SK-N-SH (cell line): ENCODE measurements around the gene NUMA1. TPM values are rescaled to one million over a fixed set of nuclear protein-coding genes. Genes with fewer than 3 reads are reported as not detected.

Experiments used
- CTCF ChIA-PET: fragments of 300-600, 350-600 bp; formaldehyde crosslinking; extraction: SDS; loops from one replicate; lab custom pipeline; 2021; lab: Yijun Ruan, JAX
- POLR2A ChIA-PET: fragments of 350-600 bp; sonication (Branson Sonifier 250); formaldehyde crosslinking; extraction: SDS; loops from one replicate; lab custom pipeline; 2020; ENCODE audit warnings: antibody characterized with exemption, inconsistent platforms; lab: Yijun Ruan, JAX
- DNase-seq: peaks from one replicate; pipeline ENCODE4 v3.0.0; 2012
- H2AFZ ChIP-seq: fragments of 200-600 bp; sonication (generic); 2 replicates; pipeline ENCODE4 v1.8.1; 2016; ENCODE audit warnings: antibody characterized with exemption, mild to moderate bottlenecking, low read depth
- H3F3A ChIP-seq: fragments of 200-600 bp; sonication (generic); replicated peaks from 2 replicates; pipeline ENCODE3; 2016; ENCODE audit warnings: antibody characterized with exemption, mild to moderate bottlenecking; ENCODE audit not compliant: insufficient read depth
- H3K27ac ChIP-seq, 2 experiments: fragments of 200-500 bp in 1 of 2; fragments of 200-600 bp in 1 of 2; sonication (Bioruptor generic) in 1 of 2; sonication (generic), shearing (Covaris generic) in 1 of 2; 2 replicates each; pipeline versions ENCODE4 v1.5.1 to v1.6.1; 2014 to 2016; ENCODE audit warnings: low read depth in 2 of 2, inconsistent platforms in 1 of 2, low read length in 1 of 2, mild to moderate bottlenecking in 1 of 2, mixed read lengths in 1 of 2
- H3K27me3 ChIP-seq: fragments of 200-600 bp; sonication (generic), shearing (Covaris generic); 2 replicates; pipeline ENCODE4 v1.6.1; 2016; ENCODE audit warnings: mixed run types; ENCODE audit not compliant: insufficient read depth
- H3K36me3 ChIP-seq, 2 experiments: fragments of 200-500 bp in 1 of 2; fragments of 200-600 bp in 1 of 2; sonication (Bioruptor generic) in 1 of 2; sonication (generic) in 1 of 2; replicated peaks in 1 of 2; 2 replicates each; pipeline versions ENCODE3 to v1.5.1; 2014 to 2016; ENCODE audit warnings: low read length in 1 of 2, mild to moderate bottlenecking in 1 of 2; ENCODE audit not compliant: insufficient read depth in 2 of 2, control insufficient read depth in 1 of 2
- H3K4me1 ChIP-seq, 2 experiments: fragments of 200-500 bp in 1 of 2; fragments of 200-600 bp in 1 of 2; sonication (Bioruptor generic) in 1 of 2; sonication (generic), shearing (Covaris generic) in 1 of 2; 2 replicates each; pipeline versions ENCODE4 v1.5.1 to v1.6.1; 2014 to 2016; ENCODE audit warnings: low read depth in 1 of 2, low read length in 1 of 2, mixed run types in 1 of 2; ENCODE audit not compliant: insufficient read depth in 2 of 2, control insufficient read depth in 1 of 2
- H3K4me2 ChIP-seq: fragments of 200-600 bp; sonication (generic), shearing (Covaris generic); 2 replicates; pipeline ENCODE4 v1.6.1; 2017; ENCODE audit warnings: mixed run types
- H3K4me3 ChIP-seq, 2 experiments: fragments of 200-500 bp in 1 of 2; fragments of 200-600 bp in 1 of 2; sonication (Bioruptor generic) in 1 of 2; sonication (generic), shearing (Covaris generic) in 1 of 2; 2 replicates each; pipeline versions ENCODE4 v1.5.1 to v1.8.1; 2014 to 2016; ENCODE audit warnings: low read depth in 2 of 2, inconsistent platforms in 1 of 2, low read length in 1 of 2, mild to moderate bottlenecking in 1 of 2, mixed read lengths in 1 of 2, moderate library complexity in 1 of 2
- H3K79me2 ChIP-seq: fragments of 200-600 bp; sonication (generic); 2 replicates; pipeline ENCODE4 v1.8.1; 2017; ENCODE audit warnings: mild to moderate bottlenecking; ENCODE audit not compliant: insufficient read depth
- H3K9ac ChIP-seq: fragments of 200-600 bp; sonication (generic); 2 replicates; pipeline ENCODE4 v1.6.1; 2017; ENCODE audit warnings: mixed run types
- H3K9me2 ChIP-seq: fragments of 200-600 bp; sonication (generic); 2 replicates; pipeline ENCODE4 v1.6.1; 2017; ENCODE audit warnings: mixed run types
- H3K9me3 ChIP-seq: fragments of 200-600 bp; sonication (generic); 2 replicates; pipeline ENCODE4 v1.6.1; 2017; ENCODE audit warnings: mixed run types, mild to moderate bottlenecking, moderate library complexity
- H4K20me1 ChIP-seq: fragments of 200-600 bp; sonication (generic); 2 replicates; pipeline ENCODE4 v1.6.1; 2017; ENCODE audit warnings: mild to moderate bottlenecking, mixed run types; ENCODE audit not compliant: insufficient read depth
- CHD2 ChIP-seq: fragments of 150-350 bp; IDR thresholded peaks from 2 replicates; pipeline ENCODE4 v1.6.1; 2018; ENCODE audit warnings: low read length; ENCODE audit not compliant: partially characterized antibody
- ELF1 ChIP-seq: IDR thresholded peaks from 2 replicates; pipeline ENCODE4 v1.4.0; 2012
- EZH2phosphoT487 ChIP-seq: fragments of 200-600 bp; sonication (generic); IDR thresholded peaks from 2 replicates; pipeline ENCODE4 v1.6.1; 2017; ENCODE audit warnings: low read depth, mixed run types, mild to moderate bottlenecking, antibody characterized with exemption, moderate library complexity, borderline replicate concordance
- FOSL2 ChIP-seq: IDR thresholded peaks from 2 replicates; pipeline ENCODE4 v1.4.0; 2012; ENCODE audit warnings: low read depth, mild to moderate bottlenecking, moderate library complexity, borderline replicate concordance
- FOXJ3 ChIP-seq: sonication (generic); formaldehyde crosslinking; IDR thresholded peaks from 2 replicates; pipeline ENCODE4 v1.5.1; 2020; ENCODE audit warnings: mild to moderate bottlenecking, missing genetic modification reagents
- FOXM1 ChIP-seq: IDR thresholded peaks from 2 replicates; pipeline ENCODE4 v1.4.0; 2012; ENCODE audit warnings: low read depth, mild to moderate bottlenecking
- GABPA ChIP-seq: IDR thresholded peaks from 2 replicates; pipeline ENCODE4 v1.4.0; 2012; ENCODE audit warnings: low read depth, mild to moderate bottlenecking
- IRF3 ChIP-seq: fragments of 150-350 bp; IDR thresholded peaks from 2 replicates; pipeline ENCODE4 v1.6.1; 2016; ENCODE audit warnings: mild to moderate bottlenecking, low read depth, low read length
- JUND ChIP-seq: IDR thresholded peaks from 2 replicates; pipeline ENCODE4 v1.4.0; 2012
- MAX ChIP-seq: IDR thresholded peaks from 2 replicates; pipeline ENCODE4 v1.4.0; 2012; ENCODE audit warnings: low read depth
- MEF2A ChIP-seq: IDR thresholded peaks from 2 replicates; pipeline ENCODE4 v1.4.0; 2012; ENCODE audit warnings: low read depth, borderline replicate concordance
- NFIC ChIP-seq: IDR thresholded peaks from 2 replicates; pipeline ENCODE4 v1.4.0; 2012; ENCODE audit warnings: borderline replicate concordance
- NRF1 ChIP-seq: IDR thresholded peaks from 2 replicates; pipeline ENCODE4 v1.6.1; 2012; ENCODE audit warnings: low read depth, mild to moderate bottlenecking, low read length
- PBX3 ChIP-seq: IDR thresholded peaks from 2 replicates; pipeline ENCODE4; 2012
- RCOR1 ChIP-seq: fragments of 150-350 bp; IDR thresholded peaks from 2 replicates; pipeline ENCODE4 v1.6.1; 2017; ENCODE audit warnings: antibody characterized with exemption, low read length
- REST ChIP-seq: IDR thresholded peaks from 2 replicates; pipeline ENCODE4 v1.6.1; 2012; ENCODE audit warnings: mild to moderate bottlenecking, low read depth, low read length, moderate library complexity
- SMC3 ChIP-seq: IDR thresholded peaks from 2 replicates; pipeline ENCODE4 v1.6.1; 2012; ENCODE audit warnings: low read depth, low read length, improper control_type of control experiment
- TEAD4 ChIP-seq: IDR thresholded peaks from 2 replicates; pipeline ENCODE4 v1.4.0; 2012; ENCODE audit warnings: mild to moderate bottlenecking, borderline replicate concordance; ENCODE audit not compliant: insufficient read depth
- USF2 ChIP-seq: fragments of 150-350 bp; IDR thresholded peaks from 2 replicates; pipeline ENCODE4 v1.6.1; 2017; ENCODE audit warnings: antibody characterized with exemption, low read length, low read depth, borderline replicate concordance
- ZBTB33 ChIP-seq: IDR thresholded peaks from 2 replicates; pipeline ENCODE4 v1.4.0; 2012; ENCODE audit warnings: low read depth, borderline replicate concordance
- WGBS: methylation state at CpG from one replicate; pipeline ENCODE4 v1.1.6; 2017; ENCODE audit warnings: low lambda C conversion rate; 5-methylcytosine and 5-hydroxymethylcytosine counted together
- polyA plus RNA-seq, 3 experiments: library from polyadenylated mRNA; depleted of rRNA; stranded (reverse); fragments of >200 nt; gene quantifications; 2 replicates each; pipeline ENCODE4 v1.2.3, GENCODE V29; 2012

The NUMA1 gene
- polyA plus RNA-seq, 1 of the 3 experiments (the other 2 are of a cell fraction), result 111 TPM

- Histone ChIP-seq H3K9me2 (no peaks in the 10 kb centered on the region), H3K4me1 (no peaks in the 10 kb centered on the region; a peak in 2 of 4 replicates), H3K4me2 (no peak overlapping the region), H3K27me3 (no peaks in the 10 kb centered on the region), H3K9ac (no peak overlapping the region), H3K36me3 (peaks cover 42 to 44% of the 10 kb centered on the region in 2 experiments), H3K9me3 (no peaks in the 10 kb centered on the region), H3F3A (no peaks in the 10 kb centered on the region), H3K27ac (no peak overlapping the region; a peak in 1 of 4 replicates), H4K20me1 (no peaks in the 10 kb centered on the region; the same call in 1 of the 2 replicates), H3K79me2 (peaks cover 41% of the 10 kb centered on the region; the same call in 1 of the 2 replicates), H2AFZ (no peak overlapping the region), H3K4me3 (no peak overlapping the region)
- 93% methylated on average over 4 of the region's 4 CpGs for WGBS
- POLR2A ChIA-PET, result interaction anchor here (0.7 kb wide), 1 partner anchor 257 kb away, joined by 3 read pairs; no protein-coding TSS in a partner anchor
- TF ChIP-seq NFIC, result no peak
- no peak for TF ChIP-seq GABPA
- no peak for TF ChIP-seq CHD2
- no peak for TF ChIP-seq SMC3
- TF ChIP-seq FOSL2, result no peak
- no peak for TF ChIP-seq FOXJ3 (CRISPR knock-in tag)
- no peak for TF ChIP-seq MEF2A
- TF ChIP-seq RCOR1, result no peak
- no peak for TF ChIP-seq EZH2phosphoT487
- TF ChIP-seq FOXM1, result no peak
- TF ChIP-seq ELF1, result no peak
- no peak for TF ChIP-seq ZBTB33
- no peak for TF ChIP-seq MAX
- TF ChIP-seq REST, result no peak
- no peak for TF ChIP-seq JUND
- TF ChIP-seq IRF3, result no peak
- TF ChIP-seq USF2, result no peak
- no peak for TF ChIP-seq NRF1
- no peak for TF ChIP-seq TEAD4
- no peak for TF ChIP-seq PBX3
- no peak for DNase-seq
- CTCF ChIA-PET, result interaction anchor here (0.5 to 5.0 kb wide), 23 partner anchors 11 to 455 kb away, joined by 3 to 37 read pairs (median 5); partner anchors contain the start of genes CLPB and RNF121
These were observed 101.2 kb downstream of the NUMA1 start for GRCh38 chr11:71979094-71979493.
